Trophoblast cell (in vitro differentiated cells and primary cell): Measurements from ENCODE around the gene PHYHD1.
A peak's percentile ranks its signal among the peaks of the same experiment; 100 is the strongest.

Experiments used
- DNase-seq, 2 donors: peaks; one replicate each; pipeline ENCODE4 v3.0.0-alpha.2; 2016
- H2AFZ ChIP-seq: 2 replicates; pipeline ENCODE4 v1.6.1; 2013; ENCODE audit warnings: low read length, moderate library complexity, mild to moderate bottlenecking; ENCODE audit not compliant: insufficient read depth, poor library complexity
- H2AK5ac ChIP-seq: 2 replicates; pipeline ENCODE4 v1.6.1; 2013; ENCODE audit warnings: mild to moderate bottlenecking, low read length
- H2BK120ac ChIP-seq: 2 replicates; pipeline ENCODE4 v1.6.1; 2013; ENCODE audit warnings: low read length, mild to moderate bottlenecking, moderate library complexity; ENCODE audit not compliant: insufficient read depth, poor library complexity
- H2BK12ac ChIP-seq: 2 replicates; pipeline ENCODE4 v1.6.1; 2013; ENCODE audit warnings: mild to moderate bottlenecking, low read length, moderate library complexity
- H2BK5ac ChIP-seq: 2 replicates; pipeline ENCODE4 v1.6.1; 2013; ENCODE audit warnings: low read length, low read depth, moderate library complexity, mild to moderate bottlenecking; ENCODE audit not compliant: poor library complexity
- H3K14ac ChIP-seq: 2 replicates; pipeline ENCODE4 v1.6.1; 2013; ENCODE audit warnings: mild to moderate bottlenecking, low read length
- H3K18ac ChIP-seq: 2 replicates; pipeline ENCODE4 v1.6.1; 2013; ENCODE audit warnings: mild to moderate bottlenecking, low read length
- H3K23ac ChIP-seq: 2 replicates; pipeline ENCODE4 v1.6.1; 2013; ENCODE audit warnings: low read length
- H3K27ac ChIP-seq: 2 replicates; pipeline ENCODE4 v1.5.1; 2013; ENCODE audit warnings: low read depth, mild to moderate bottlenecking, inconsistent platforms, low read length, moderate library complexity
- H3K27me3 ChIP-seq: 2 replicates; pipeline ENCODE4 v1.6.1; 2013; ENCODE audit warnings: inconsistent platforms, mild to moderate bottlenecking, low read length, moderate library complexity; ENCODE audit not compliant: insufficient read depth
- H3K36me3 ChIP-seq, 2 experiments: 1 replicate in 1 of 2; 2 replicates in 1 of 2; pipeline ENCODE4 v1.6.1; 2013; ENCODE audit warnings: low read length in 2 of 2, mild to moderate bottlenecking in 2 of 2, moderate library complexity in 1 of 2; ENCODE audit not compliant: insufficient read depth in 2 of 2, control insufficient read depth in 1 of 2
- H3K4ac ChIP-seq: 2 replicates; pipeline ENCODE4 v1.6.1; 2013; ENCODE audit warnings: low read depth, mild to moderate bottlenecking, low read length, moderate library complexity
- H3K4me1 ChIP-seq, 2 experiments: 1 replicate in 1 of 2; 2 replicates in 1 of 2; pipeline ENCODE4 v1.6.1; 2013; ENCODE audit warnings: low read length in 2 of 2, mild to moderate bottlenecking in 2 of 2, moderate library complexity in 1 of 2; ENCODE audit not compliant: insufficient read depth in 2 of 2, control insufficient read depth in 1 of 2
- H3K4me2 ChIP-seq: 2 replicates; pipeline ENCODE4 v1.6.1; 2013; ENCODE audit warnings: inconsistent platforms, mild to moderate bottlenecking, low read length, moderate library complexity
- H3K4me3 ChIP-seq: 2 replicates; pipeline ENCODE4 v1.5.1; 2013; ENCODE audit warnings: mild to moderate bottlenecking, low read depth, low read length, inconsistent platforms
- H3K79me1 ChIP-seq: one replicate; pipeline ENCODE4 v1.6.1; 2013; ENCODE audit warnings: low read length
- H3K79me2 ChIP-seq: 2 replicates; pipeline ENCODE4 v1.6.1; 2013; ENCODE audit warnings: low read length, mild to moderate bottlenecking; ENCODE audit not compliant: control insufficient read depth, insufficient read depth, poor library complexity
- H3K9ac ChIP-seq: 2 replicates; pipeline ENCODE4 v1.6.1; 2013; ENCODE audit warnings: mild to moderate bottlenecking, low read length
- H3K9me3 ChIP-seq: 2 replicates; pipeline ENCODE4 v1.6.1; 2013; ENCODE audit warnings: low read depth, mild to moderate bottlenecking, control low read depth, inconsistent platforms, low read length; ENCODE audit not compliant: insufficient read depth
- H4K12ac ChIP-seq: 2 replicates; pipeline ENCODE4 v1.6.1; 2013; ENCODE audit warnings: low read depth, mild to moderate bottlenecking, low read length, moderate library complexity
- H4K8ac ChIP-seq: 2 replicates; pipeline ENCODE4 v1.6.1; 2013; ENCODE audit warnings: low read depth, mild to moderate bottlenecking, low read length, moderate library complexity
- H4K91ac ChIP-seq: one replicate; pipeline ENCODE4 v1.6.1; 2013; ENCODE audit warnings: low read depth, mild to moderate bottlenecking, low read length, moderate library complexity
- WGBS: extraction: QIAGEN DNeasy Blood & Tissue Kit; methylation state at CpG from one replicate; pipeline ENCODE4 v1.1.7; 2013; ENCODE audit warnings: missing lambda C conversion rate; ENCODE audit not compliant: insufficient read length, insufficient coverage; ENCODE audit errors: extremely low coverage; 5-methylcytosine and 5-hydroxymethylcytosine counted together

Gene PHYHD1

DNA sequence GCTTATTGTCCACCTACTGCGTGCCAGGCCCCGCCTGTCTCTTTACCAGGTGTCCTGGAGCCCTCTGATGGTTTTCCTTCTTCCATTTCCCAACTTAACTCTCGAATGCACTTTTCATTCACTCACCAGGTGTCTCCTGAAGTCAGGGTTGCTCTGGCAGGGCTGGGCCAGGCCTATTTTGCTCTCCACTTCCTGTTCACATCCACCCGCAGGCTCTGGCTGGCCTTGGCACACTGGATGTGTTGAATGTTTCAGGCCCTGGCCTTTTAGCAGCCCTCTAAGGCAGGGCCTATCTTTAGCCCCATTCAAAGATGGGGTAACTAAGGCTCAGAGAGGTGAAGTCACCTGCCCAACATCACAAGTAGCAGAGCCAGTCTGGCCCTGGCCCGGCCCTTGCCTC, 22.4 kb upstream of the PHYHD1 start:
- Histone ChIP-seq H4K12ac (no peak overlapping the region), H2BK5ac (no peak overlapping the region), H2BK120ac (no peak overlapping the region)

DNA sequence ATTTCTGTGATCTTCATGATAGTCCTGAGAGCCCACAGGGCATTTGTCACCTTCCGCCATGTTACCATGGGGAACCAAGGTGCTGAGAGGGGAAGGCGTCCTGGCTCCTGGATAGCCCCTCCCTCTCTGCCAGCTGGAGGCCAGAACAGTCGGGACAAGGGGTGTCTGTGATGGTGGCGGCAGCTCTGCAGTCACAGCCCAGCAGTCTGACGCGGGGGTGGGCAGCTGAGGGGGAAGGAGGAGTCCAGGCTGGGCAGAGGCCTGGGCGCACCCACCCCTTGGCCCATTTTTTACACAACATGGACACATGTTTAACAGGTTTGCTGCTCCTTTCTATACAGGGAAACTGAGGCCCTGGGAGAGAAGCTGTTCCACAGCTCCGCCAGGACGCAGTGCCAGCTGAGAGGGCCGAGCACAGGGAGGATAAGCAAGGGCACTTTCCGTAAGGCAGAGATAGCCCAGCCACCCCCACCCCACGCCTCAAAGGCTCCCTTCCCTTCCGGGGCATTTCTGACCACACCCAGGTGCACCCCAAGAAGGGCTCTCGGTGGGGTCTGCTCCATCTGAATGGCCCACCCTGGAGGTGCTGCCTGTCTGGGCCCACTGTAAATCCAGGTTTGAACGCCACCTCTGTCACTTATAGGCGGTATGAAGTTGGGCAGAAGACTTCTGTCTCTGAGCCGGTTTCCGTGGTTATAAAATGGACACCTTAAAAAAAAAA, 21.8 kb upstream of the PHYHD1 start:
- Histone ChIP-seq H3K9me3 (no peaks in the 10 kb centered on the region), H3K4me1 (no peaks in the 10 kb centered on the region), H3K14ac (no peak overlapping the region), H3K23ac (no peak overlapping the region), H4K12ac (no peak overlapping the region), H2AK5ac (no peak overlapping the region), H3K9ac (no peak overlapping the region), H3K79me2 (no peaks in the 10 kb centered on the region), H3K4me2 (no peak overlapping the region), H2BK5ac (no peak overlapping the region), H4K91ac (no peak overlapping the region), H3K4me3 (no peak overlapping the region), H4K8ac (no peak overlapping the region), H3K4ac (no peak overlapping the region), H3K27ac (no peak overlapping the region), H2AFZ (no peak overlapping the region), H2BK12ac (no peak overlapping the region), H3K79me1 (no peaks in the 10 kb centered on the region), H3K36me3 (peaks cover 39 to 44% of the 10 kb centered on the region in 2 experiments), H2BK120ac (no peak overlapping the region), H3K27me3 (no peaks in the 10 kb centered on the region), H3K18ac (no peak overlapping the region)
- DNase-seq: no peak
- WGBS: no CpG with 5 or more reads among the region's 18 CpGs

More for the DNA sequence above, 22.4 kb upstream of the PHYHD1 start:
- no peaks in the 10 kb centered on the region for H3K27me3 ChIP-seq
- no peak for DNase-seq
- no peak overlapping the region for H4K8ac ChIP-seq
- no peak overlapping the region for H2AFZ ChIP-seq
- H3K4me1 ChIP-seq: no peaks in the 10 kb centered on the region
- H3K14ac ChIP-seq: no peak overlapping the region
- H3K4me3 ChIP-seq: no peak overlapping the region
- peaks cover 42 to 45% of the 10 kb centered on the region in 2 experiments for H3K36me3 ChIP-seq
- no peak overlapping the region for H3K23ac ChIP-seq
- no peak overlapping the region for H3K4ac ChIP-seq
- H3K9ac ChIP-seq: no peak overlapping the region
- no CpG with 5 or more reads among the region's 5 CpGs for WGBS
- no peak overlapping the region for H3K27ac ChIP-seq
- H2AK5ac ChIP-seq: no peak overlapping the region
- no peaks in the 10 kb centered on the region for H3K79me2 ChIP-seq
- no peaks in the 10 kb centered on the region for H3K9me3 ChIP-seq
- H3K79me1 ChIP-seq: no peaks in the 10 kb centered on the region
- no peak overlapping the region for H4K91ac ChIP-seq
- no peak overlapping the region for H3K18ac ChIP-seq
- no peak overlapping the region for H2BK12ac ChIP-seq
- H3K4me2 ChIP-seq: no peak overlapping the region

DNA sequence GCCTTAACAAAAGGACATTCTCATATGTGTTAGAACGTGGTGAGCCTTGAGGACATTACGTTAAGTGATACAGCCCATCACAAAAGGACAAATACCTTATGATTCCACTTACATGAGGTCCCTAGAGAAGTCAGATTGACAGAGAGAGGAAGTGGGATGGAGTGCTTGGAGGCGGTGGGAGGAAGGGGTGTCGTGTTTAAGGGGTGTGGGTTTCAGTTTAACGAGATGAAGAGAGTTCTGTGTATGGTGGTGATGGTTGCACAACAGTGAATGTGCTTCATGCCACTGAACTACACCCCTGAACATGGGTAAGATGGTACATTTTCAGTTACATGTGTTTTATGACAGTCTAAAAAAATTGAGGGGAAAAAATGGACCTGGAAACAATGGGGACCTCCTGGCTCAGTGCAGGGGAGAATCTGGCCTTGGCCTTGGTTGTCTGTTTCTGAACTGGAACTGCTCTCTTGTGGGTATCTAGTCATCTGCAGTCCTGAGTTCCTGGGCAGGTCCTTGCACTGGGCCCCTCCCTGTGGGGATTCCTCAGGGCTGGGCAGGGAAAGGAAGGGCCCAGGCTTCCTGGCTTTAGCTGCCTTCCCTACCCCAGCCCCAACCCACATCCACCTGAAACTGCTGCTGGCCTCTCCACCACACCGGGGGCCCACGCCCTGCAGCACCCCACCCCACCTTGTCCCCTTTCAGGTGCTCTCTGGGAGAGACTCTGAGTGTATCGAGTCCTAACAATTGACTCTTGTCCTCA, 21.0 kb upstream of the PHYHD1 start:
- no peak overlapping the region for H3K4me2 ChIP-seq
- WGBS: no CpG with 5 or more reads among the region's 8 CpGs
- H4K8ac ChIP-seq: peak overlapping the region; percentile 17
- H4K12ac ChIP-seq: no peak overlapping the region
- no peak overlapping the region for H2BK12ac ChIP-seq
- no peak overlapping the region for H3K14ac ChIP-seq
- no peak overlapping the region for H3K4me3 ChIP-seq
- no peak for DNase-seq
- no peak overlapping the region for H2AK5ac ChIP-seq
- H3K4me1 ChIP-seq: no peaks in the 10 kb centered on the region
- H3K9ac ChIP-seq: no peak overlapping the region
- H3K79me1 ChIP-seq: no peaks in the 10 kb centered on the region
- no peak overlapping the region for H2BK120ac ChIP-seq
- no peak overlapping the region for H3K27ac ChIP-seq
- no peak overlapping the region for H2BK5ac ChIP-seq
- H3K79me2 ChIP-seq: no peaks in the 10 kb centered on the region
- H3K9me3 ChIP-seq: no peaks in the 10 kb centered on the region
- H3K27me3 ChIP-seq: no peaks in the 10 kb centered on the region
- H4K91ac ChIP-seq: no peak overlapping the region
- no peak overlapping the region for H3K18ac ChIP-seq
- no peak overlapping the region for H2AFZ ChIP-seq
- peak overlapping the region; percentile 19 for H3K4ac ChIP-seq
- peaks cover 39 to 44% of the 10 kb centered on the region in 2 experiments for H3K36me3 ChIP-seq
- H3K23ac ChIP-seq: no peak overlapping the region

DNA sequence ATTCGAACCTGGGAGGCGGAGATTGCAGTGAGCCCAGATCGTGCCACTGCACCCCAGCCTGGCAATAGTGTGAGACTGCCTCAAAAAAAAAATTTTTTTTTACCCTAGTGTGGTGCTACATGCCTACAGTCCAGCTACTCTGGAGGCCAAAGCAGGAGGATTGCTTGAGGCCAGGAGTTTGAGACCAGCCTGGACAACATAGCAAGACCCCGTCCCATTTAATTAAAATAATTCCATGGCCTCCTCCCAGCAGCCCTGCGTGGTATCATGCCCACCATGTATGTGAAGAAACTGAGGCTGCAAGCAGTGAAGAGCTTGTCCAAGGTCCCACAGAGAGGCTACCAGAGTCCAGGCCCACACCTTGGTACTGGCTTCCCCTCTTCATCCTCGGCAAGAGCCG, 19.4 kb upstream of the PHYHD1 start:
- Histone ChIP-seq H3K14ac (no peak overlapping the region), H4K12ac (no peak overlapping the region), H2AK5ac (no peak overlapping the region), H3K4me2 (no peak overlapping the region), H3K18ac (no peak overlapping the region), H3K79me1 (no peaks in the 10 kb centered on the region), H3K27me3 (no peaks in the 10 kb centered on the region), H3K4me1 (no peaks in the 10 kb centered on the region), H3K79me2 (no peaks in the 10 kb centered on the region), H3K23ac (no peak overlapping the region), H3K27ac (no peak overlapping the region), H2AFZ (no peak overlapping the region), H2BK120ac (no peak overlapping the region), H3K4ac (no peak overlapping the region), H4K8ac (no peak overlapping the region), H2BK12ac (no peak overlapping the region), H3K9ac (no peak overlapping the region), H2BK5ac (no peak overlapping the region), H4K91ac (no peak overlapping the region), H3K36me3 (peaks cover 32 to 42% of the 10 kb centered on the region in 2 experiments), H3K9me3 (no peaks in the 10 kb centered on the region), H3K4me3 (no peak overlapping the region)
- DNase-seq: no peak
- WGBS: no CpG with 5 or more reads among the region's 7 CpGs
